ENCODE results near the gene SERPINA5. TPM values are rescaled to one million over a fixed set of nuclear protein-coding genes. Genes with fewer than 3 reads are reported as not detected.

SERPINA5 gene
- total RNA-seq, 2 experiments from 2014 or later, result not detected

DNA sequence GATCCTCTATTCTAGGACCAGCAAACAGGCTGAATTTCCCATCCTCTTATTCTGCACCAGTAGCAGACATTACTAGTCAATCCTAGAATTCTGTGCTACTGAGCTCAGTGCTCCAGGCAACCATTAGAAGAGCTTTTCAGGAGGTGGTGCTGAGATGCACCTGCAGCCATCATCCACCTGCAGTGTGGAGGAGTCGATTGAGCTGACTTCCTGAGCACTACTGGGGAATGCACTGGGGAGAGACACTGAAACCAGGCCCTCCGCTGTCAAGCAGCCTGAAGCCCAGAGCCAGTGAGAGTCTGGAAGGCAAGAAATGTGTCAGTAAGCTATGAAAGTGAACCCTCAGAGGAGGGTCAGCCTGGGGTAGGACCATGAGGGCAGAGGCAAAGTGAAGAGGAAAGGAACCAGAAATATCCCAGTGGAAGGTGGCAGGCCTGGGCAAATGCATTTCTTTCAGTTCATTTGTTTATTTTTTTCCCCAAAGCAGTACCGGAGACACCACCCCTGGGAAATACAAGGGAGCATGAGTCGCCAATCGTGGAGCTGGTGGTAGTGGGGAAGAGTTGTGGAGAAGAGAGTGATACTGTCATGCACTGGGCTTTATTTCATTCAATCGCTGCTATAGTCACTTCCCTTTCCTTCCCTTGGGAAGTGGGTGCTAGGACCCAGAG lies 43.0 kb upstream of the SERPINA5 start:
- ChIA-PET POLR2A (no interaction called here), CTCF (interaction anchor here (3.1 kb wide), 1 partner anchor 10 kb away, joined by 12 read pairs; no protein-coding TSS in a partner anchor)
- no peak for DNase-seq
- H3K9me3 Mint-ChIP-seq, result no peaks in the 10 kb centered on the region
- H3K4me3 Mint-ChIP-seq, result no peak overlapping the region
- H3K4me1 Mint-ChIP-seq (ENCODE audit: low read depth), result no peaks in the 10 kb centered on the region
- no peaks in the 10 kb centered on the region for H3K36me3 Mint-ChIP-seq (ENCODE audit: low read depth)
- intact Hi-C loops (cut with micrococcal nuclease), result no loop called here
- TF ChIP-seq, protein P1, sequence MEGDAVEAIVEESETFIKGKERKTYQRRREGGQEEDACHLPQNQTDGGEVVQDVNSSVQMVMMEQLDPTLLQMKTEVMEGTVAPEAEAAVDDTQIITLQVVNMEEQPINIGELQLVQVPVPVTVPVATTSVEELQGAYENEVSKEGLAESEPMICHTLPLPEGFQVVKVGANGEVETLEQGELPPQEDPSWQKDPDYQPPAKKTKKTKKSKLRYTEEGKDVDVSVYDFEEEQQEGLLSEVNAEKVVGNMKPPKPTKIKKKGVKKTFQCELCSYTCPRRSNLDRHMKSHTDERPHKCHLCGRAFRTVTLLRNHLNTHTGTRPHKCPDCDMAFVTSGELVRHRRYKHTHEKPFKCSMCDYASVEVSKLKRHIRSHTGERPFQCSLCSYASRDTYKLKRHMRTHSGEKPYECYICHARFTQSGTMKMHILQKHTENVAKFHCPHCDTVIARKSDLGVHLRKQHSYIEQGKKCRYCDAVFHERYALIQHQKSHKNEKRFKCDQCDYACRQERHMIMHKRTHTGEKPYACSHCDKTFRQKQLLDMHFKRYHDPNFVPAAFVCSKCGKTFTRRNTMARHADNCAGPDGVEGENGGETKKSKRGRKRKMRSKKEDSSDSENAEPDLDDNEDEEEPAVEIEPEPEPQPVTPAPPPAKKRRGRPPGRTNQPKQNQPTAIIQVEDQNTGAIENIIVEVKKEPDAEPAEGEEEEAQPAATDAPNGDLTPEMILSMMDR (IDR thresholded peaks at IDR 0.05), result no peak
- H3K27me3 Mint-ChIP-seq, result peaks cover 5% of the 10 kb centered on the region
- no peak for ATAC-seq
- H3K27ac Mint-ChIP-seq, result no peak overlapping the region

DNA sequence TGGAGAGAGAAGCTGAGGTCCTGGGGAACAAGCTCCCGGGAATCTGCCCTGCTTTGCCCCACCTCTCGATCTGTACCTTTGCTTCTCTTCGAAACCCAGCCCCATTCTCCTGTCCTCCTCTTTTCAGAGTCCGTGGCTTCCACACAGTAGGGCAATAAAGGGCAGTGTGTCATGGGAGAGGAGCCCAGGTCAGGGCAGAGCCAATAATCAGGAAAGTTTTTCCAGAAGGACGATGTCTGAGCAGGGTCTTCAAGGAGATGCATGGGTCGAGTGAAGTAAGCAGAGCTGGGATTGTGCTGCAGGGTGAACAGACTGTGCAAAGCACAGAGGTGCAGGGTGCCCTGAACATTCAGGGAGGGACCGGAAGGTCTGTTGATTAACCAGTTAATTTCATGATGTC lies 42.0 kb upstream of the SERPINA5 start:
- H3K27me3 Mint-ChIP-seq, result peaks cover 5% of the 10 kb centered on the region
- H3K4me3 Mint-ChIP-seq, result no peak overlapping the region
- ATAC-seq (no peak), DNase-seq (no peak)
- ChIA-PET POLR2A (interaction anchor here (1.2 kb wide), 1 partner anchor 53 kb away, joined by 3 read pairs; no protein-coding TSS in a partner anchor), CTCF (interaction anchor here (3.1 kb wide), 1 partner anchor 10 kb away, joined by 12 read pairs; no protein-coding TSS in a partner anchor)
- no peaks in the 10 kb centered on the region for H3K36me3 Mint-ChIP-seq (ENCODE audit: low read depth)
- no peaks in the 10 kb centered on the region for H3K4me1 Mint-ChIP-seq (ENCODE audit: low read depth)
- TF ChIP-seq, protein P1 (IDR thresholded peaks at IDR 0.05), result no peak
- no peaks in the 10 kb centered on the region for H3K9me3 Mint-ChIP-seq
- no peak overlapping the region for H3K27ac Mint-ChIP-seq
- intact Hi-C loops (cut with micrococcal nuclease), result no loop called here

DNA sequence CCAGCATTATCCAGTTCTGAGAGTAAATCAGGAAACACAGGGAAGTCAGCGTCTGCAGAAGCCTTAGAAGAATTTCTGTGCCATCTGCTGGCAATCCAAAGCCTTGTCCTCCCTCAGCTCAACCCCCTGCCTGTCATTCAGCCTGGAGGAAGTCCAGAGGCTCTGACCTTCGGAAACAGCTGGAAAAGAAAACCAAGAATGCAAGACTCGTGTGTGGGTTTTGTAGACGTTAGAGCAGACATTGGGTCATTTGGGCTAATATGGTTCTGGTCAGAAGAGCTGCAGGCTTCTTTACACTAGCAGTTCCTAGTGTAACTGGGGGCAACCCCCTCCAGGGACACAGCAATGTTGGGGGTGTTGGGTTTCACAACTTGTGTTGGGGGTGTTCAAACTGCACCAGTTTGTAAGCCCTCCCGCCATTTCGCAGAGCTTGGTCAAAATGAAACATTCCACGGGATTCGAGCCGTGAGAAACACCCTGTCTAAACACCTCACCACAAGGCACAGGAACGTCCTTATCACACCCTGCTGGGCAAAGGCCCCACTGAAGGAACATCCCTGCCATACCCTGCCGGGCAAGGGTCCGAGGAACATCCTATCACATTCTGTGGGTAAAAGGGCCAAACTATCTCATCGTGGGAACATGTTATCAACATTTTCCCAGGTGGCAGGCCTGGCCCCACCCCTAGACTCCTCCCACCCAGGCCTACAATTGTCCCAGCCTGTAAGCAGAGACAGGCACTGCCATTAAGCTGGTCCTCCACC lies 41.0 kb upstream of the SERPINA5 start:
- no peak for ATAC-seq
- Mint-ChIP-seq H3K9me3 (no peaks in the 10 kb centered on the region), H3K27me3 (peaks cover 5% of the 10 kb centered on the region), H3K27ac (no peak overlapping the region), H3K4me1 (ENCODE audit: low read depth) (no peaks in the 10 kb centered on the region), H3K4me3 (no peak overlapping the region), H3K36me3 (ENCODE audit: low read depth) (no peaks in the 10 kb centered on the region)
- TF ChIP-seq, protein P1 (IDR thresholded peaks at IDR 0.05), result no peak
- ChIA-PET CTCF (interaction anchor here (0.7 to 3.1 kb wide), 2 partner anchors 8 to 402 kb away, joined by 3 to 12 read pairs; no protein-coding TSS in a partner anchor), POLR2A (interaction anchor here (0.6 to 1.2 kb wide), 2 partner anchors 54 to 95 kb away, joined by 3 to 7 read pairs; no protein-coding TSS in a partner anchor)
- intact Hi-C loops (cut with micrococcal nuclease), result no loop called here
- DNase-seq, result no peak

DNA sequence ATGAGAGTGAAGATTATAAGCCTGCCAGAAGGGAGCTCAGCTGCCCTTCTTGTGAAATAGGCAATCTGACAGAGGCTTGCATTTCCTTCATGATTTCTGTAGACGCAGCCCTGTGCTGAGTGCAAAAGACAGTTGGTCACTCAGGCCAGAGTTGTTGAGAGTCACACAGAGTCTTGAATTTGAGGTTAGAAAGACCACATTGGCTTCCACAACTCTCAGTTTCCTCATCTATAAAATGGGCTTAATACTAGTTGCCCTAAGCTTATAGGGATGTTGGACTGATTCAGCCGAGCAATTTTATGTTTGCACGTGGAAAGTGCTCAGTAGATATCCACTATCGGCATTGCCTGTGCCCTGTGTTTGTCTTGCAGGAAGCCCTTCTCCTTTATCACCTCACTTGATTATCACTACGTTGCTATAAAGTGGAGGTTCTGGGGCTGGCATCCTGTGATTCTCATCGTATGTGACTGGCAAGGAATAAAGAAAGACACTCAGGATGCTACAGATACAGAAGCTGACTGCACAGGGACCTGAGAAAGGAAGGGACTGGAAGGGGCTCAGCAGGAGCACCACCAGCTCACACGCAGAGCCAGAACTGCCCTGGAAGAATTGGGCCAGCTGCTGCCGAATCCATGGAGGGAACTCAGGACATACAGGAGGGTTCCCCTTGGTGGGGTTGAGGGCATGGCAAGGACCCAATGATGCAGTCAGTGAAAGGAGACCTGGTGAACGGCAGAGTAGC lies 39.8 kb upstream of the SERPINA5 start:
- Mint-ChIP-seq H3K4me3 (no peak overlapping the region), H3K27me3 (peaks cover 12% of the 10 kb centered on the region), H3K36me3 (ENCODE audit: low read depth) (no peaks in the 10 kb centered on the region), H3K9me3 (no peaks in the 10 kb centered on the region), H3K27ac (no peak overlapping the region), H3K4me1 (ENCODE audit: low read depth) (no peaks in the 10 kb centered on the region)
- intact Hi-C loops (cut with micrococcal nuclease), result no loop called here
- POLR2A ChIA-PET, result no interaction called here
- CTCF ChIA-PET, result interaction anchor here (3.1 kb wide), 1 partner anchor 7 kb away, joined by 12 read pairs; no protein-coding TSS in a partner anchor
- TF ChIP-seq, protein P1 (IDR thresholded peaks at IDR 0.05), result no peak
- no peak for DNase-seq
- ATAC-seq, result no peak

Data from activated CD8-positive, alpha-beta T cell treated with anti-CD3 and anti-CD28 coated beads for 36 hours (primary cell).